OCI-LY1 (cell line): Measurements from ENCODE around the gene CLK2.

Source experiments
- CTCF ChIP-seq: fragments of 200-600 bp; sonication (generic), shearing (Covaris generic); IDR thresholded peaks from 2 replicates; pipeline ENCODE4 v1.5.1; 2017; ENCODE audit warnings: mild to moderate bottlenecking, antibody characterized with exemption, low read length, moderate library complexity, mixed read lengths
- EZH2 ChIP-seq: fragments of 200-600 bp; sonication (generic), shearing (Covaris generic); IDR thresholded peaks from 2 replicates; pipeline ENCODE4 v1.8.0; 2017; ENCODE audit warnings: borderline replicate concordance, mixed run types, mild to moderate bottlenecking, antibody characterized with exemption, low read length, moderate library complexity, mixed read lengths

DNA sequence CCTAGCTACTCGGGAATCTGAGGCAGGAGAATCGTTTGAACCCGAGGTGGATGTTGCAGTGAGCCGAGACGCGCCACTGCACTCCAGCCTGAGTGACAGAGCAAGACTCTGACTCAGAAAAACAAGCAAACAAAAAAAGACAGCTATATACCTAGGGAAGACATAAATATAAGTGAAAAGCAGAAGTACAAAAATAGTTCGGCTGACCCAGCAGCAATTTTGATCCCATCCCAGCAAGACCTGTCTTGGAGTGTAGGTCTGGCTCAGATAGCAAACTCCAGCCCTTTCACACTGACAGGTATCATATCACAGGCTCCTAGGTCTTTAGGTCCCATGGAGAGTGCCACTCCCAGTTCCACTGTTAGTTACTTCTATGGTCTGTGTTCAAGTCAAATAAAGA is 50.3 kb downstream of the CLK2 start:
- no peak for TF ChIP-seq CTCF
- TF ChIP-seq EZH2: no peak
